NT2/D1 (cell line): ENCODE measurements around the gene NKAIN2.
"Not testable (repeated sequence)": the region's sequence is repeated elsewhere in the genome, so short reads cannot be mapped to it uniquely, and the experiment has no call there.

Experiments
- DNase-seq: peaks from one replicate; pipeline ENCODE4 v3.0.0-alpha.2; 2011; ENCODE audit warnings: low read depth, low spot score
- H3K27me3 ChIP-seq: 2 replicates; pipeline ENCODE4 v1.6.0; 2011; ENCODE audit warnings: mild to moderate bottlenecking; ENCODE audit not compliant: insufficient read length, insufficient read depth
- H3K36me3 ChIP-seq: 2 replicates; pipeline ENCODE4 v1.6.1; 2011; ENCODE audit warnings: mild to moderate bottlenecking, low read length, mixed read lengths; ENCODE audit not compliant: insufficient read depth, insufficient read length
- H3K4me1 ChIP-seq: 2 replicates; pipeline ENCODE4 v1.5.1; 2011; ENCODE audit not compliant: insufficient read depth, insufficient read length
- H3K4me3 ChIP-seq: 2 replicates; pipeline ENCODE4 v1.5.1; 2011; ENCODE audit warnings: low read depth; ENCODE audit not compliant: insufficient read length
- H3K9ac ChIP-seq: 2 replicates; pipeline ENCODE4 v1.6.0; 2011; ENCODE audit warnings: low read depth; ENCODE audit not compliant: insufficient read length
- H3K9me3 ChIP-seq: 2 replicates; pipeline ENCODE4 v1.5.1; 2011; ENCODE audit warnings: mild to moderate bottlenecking, low read length; ENCODE audit not compliant: insufficient read depth
- SUZ12 ChIP-seq: IDR thresholded peaks from 2 replicates; pipeline ENCODE4 v1.6.1; 2011; ENCODE audit not compliant: insufficient read length, insufficient read depth; ENCODE audit errors: extremely low read depth
- YY1 ChIP-seq: IDR thresholded peaks from 2 replicates; pipeline ENCODE4 v1.6.1; 2011; ENCODE audit not compliant: insufficient read length, insufficient read depth
- ZNF274 ChIP-seq: IDR thresholded peaks from 2 replicates; pipeline ENCODE4 v1.6.1; 2011; ENCODE audit warnings: mild to moderate bottlenecking, low read depth, low read length

The NKAIN2 gene

GRCh38 chr6:124010574-124010973, 206.9 kb downstream of the NKAIN2 start:
- H3K9ac ChIP-seq: no peak overlapping the region
- no peaks in the 10 kb centered on the region for H3K27me3 ChIP-seq
- H3K36me3 ChIP-seq: no peaks in the 10 kb centered on the region
- DNase-seq: no peak
- H3K4me1 ChIP-seq: no peaks in the 10 kb centered on the region
- H3K4me3 ChIP-seq: no peak overlapping the region
- TF ChIP-seq YY1 (no peak), SUZ12 (no peak), ZNF274 (no peak)
- no peaks in the 10 kb centered on the region for H3K9me3 ChIP-seq

DNA sequence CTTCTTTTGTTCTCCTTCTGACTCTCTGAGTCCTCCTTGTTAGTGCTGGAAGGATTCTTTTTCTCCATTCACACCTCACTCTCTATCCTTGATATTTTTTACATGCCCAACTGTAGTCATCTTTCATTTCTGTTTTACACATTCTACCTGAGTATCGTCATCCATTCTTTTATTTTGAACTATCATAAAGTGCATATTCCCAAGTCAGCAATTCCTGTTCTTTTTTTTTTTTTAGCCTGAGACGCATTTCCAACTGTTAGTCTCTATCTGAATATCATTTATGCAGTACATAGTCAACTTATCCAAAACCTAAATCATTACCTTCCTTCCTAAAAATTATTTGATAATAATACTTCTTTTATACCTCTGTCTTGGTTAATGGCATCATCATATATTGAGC, 207.5 kb downstream of the NKAIN2 start:
- H3K9me3 ChIP-seq: no peaks in the 10 kb centered on the region
- H3K9ac ChIP-seq: no peak overlapping the region
- H3K4me3 ChIP-seq: no peak overlapping the region
- DNase-seq: no peak
- no peaks in the 10 kb centered on the region for H3K36me3 ChIP-seq
- TF ChIP-seq SUZ12: no peak
- no peak for TF ChIP-seq ZNF274
- TF ChIP-seq YY1: no peak
- H3K27me3 ChIP-seq: no peaks in the 10 kb centered on the region
- no peaks in the 10 kb centered on the region for H3K4me1 ChIP-seq

GRCh38 chr6:124022051-124022450, 218.4 kb downstream of the NKAIN2 start:
- H3K4me1 ChIP-seq, H3K27me3 ChIP-seq, H3K4me3 ChIP-seq, H3K36me3 ChIP-seq, H3K9ac ChIP-seq, H3K9me3 ChIP-seq, DNase-seq: not testable (repeated sequence)

DNA sequence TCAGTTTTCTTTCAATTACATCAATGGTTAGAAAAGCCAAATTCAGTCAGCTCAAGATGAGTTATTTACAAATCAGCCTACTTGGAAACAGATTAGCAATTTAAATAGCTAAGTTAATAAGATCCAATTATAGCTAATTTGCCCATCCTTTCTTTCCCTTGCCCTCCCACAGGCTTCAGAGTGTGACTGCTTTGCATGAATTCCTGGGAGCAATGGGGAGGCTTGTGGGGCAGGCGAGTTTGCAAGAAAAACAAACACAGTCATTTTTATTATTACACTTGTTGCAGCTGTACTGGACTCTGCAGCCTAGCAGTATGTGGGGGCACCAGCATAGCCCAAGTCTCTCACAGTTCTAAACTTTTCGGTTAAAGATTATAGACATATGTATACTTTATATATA, 219.0 kb downstream of the NKAIN2 start:
- Histone ChIP-seq H3K9me3 (no peaks in the 10 kb centered on the region), H3K4me3 (no peak overlapping the region), H3K9ac (no peak overlapping the region), H3K4me1 (no peaks in the 10 kb centered on the region), H3K27me3 (no peaks in the 10 kb centered on the region), H3K36me3 (no peaks in the 10 kb centered on the region)
- DNase-seq: no peak
- TF ChIP-seq YY1 (no peak), SUZ12 (no peak), ZNF274 (no peak)

DNA sequence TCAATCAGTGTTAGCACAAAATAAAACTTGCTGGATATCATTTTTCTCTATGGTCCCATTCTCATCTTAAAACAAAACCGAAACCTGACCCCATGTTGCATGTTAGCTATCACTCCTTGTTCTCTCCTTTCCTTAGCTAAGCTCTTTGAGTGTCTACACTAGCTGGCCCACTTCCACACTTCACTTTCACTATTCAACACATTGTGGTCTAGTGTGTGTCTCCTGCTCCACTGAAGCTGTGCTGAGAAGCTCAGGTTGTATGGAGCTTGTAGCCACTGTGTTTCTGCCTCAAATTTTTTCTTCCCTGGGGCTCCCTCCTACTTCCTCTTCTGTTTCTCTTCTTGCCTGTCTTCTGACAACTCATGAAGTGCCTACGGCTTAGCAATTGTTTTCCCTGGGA, 223.0 kb downstream of the NKAIN2 start:
- no peak for TF ChIP-seq YY1
- no peak for DNase-seq
- no peaks in the 10 kb centered on the region for H3K9me3 ChIP-seq
- no peak overlapping the region for H3K4me3 ChIP-seq
- no peaks in the 10 kb centered on the region for H3K36me3 ChIP-seq
- no peaks in the 10 kb centered on the region for H3K4me1 ChIP-seq
- H3K27me3 ChIP-seq: no peaks in the 10 kb centered on the region
- H3K9ac ChIP-seq: no peak overlapping the region

- TF ChIP-seq YY1: no peak
- TF ChIP-seq ZNF274: no peak
- no peak for TF ChIP-seq SUZ12
- Histone ChIP-seq H3K4me3 (no peak overlapping the region), H3K27me3 (no peaks in the 10 kb centered on the region), H3K9ac (no peak overlapping the region), H3K36me3 (no peaks in the 10 kb centered on the region), H3K4me1 (no peaks in the 10 kb centered on the region), H3K9me3 (no peaks in the 10 kb centered on the region)
- DNase-seq: no peak
These were observed 223.7 kb downstream of the NKAIN2 start for GRCh38 chr6:124027392-124027791.

- H3K9me3 ChIP-seq: no peaks in the 10 kb centered on the region
- no peaks in the 10 kb centered on the region for H3K27me3 ChIP-seq
- DNase-seq: no peak
- no peaks in the 10 kb centered on the region for H3K4me1 ChIP-seq
- no peak overlapping the region for H3K9ac ChIP-seq
- TF ChIP-seq ZNF274: no peak
- TF ChIP-seq SUZ12: no peak
- no peak for TF ChIP-seq YY1
- H3K36me3 ChIP-seq: no peaks in the 10 kb centered on the region
- H3K4me3 ChIP-seq: no peak overlapping the region
These were observed 224.5 kb downstream of the NKAIN2 start for GRCh38 chr6:124028117-124028516.

- H3K9me3 ChIP-seq: no peaks in the 10 kb centered on the region
- H3K9ac ChIP-seq: no peak overlapping the region
- no peaks in the 10 kb centered on the region for H3K4me1 ChIP-seq
- H3K27me3 ChIP-seq: no peaks in the 10 kb centered on the region
- no peaks in the 10 kb centered on the region for H3K36me3 ChIP-seq
- TF ChIP-seq YY1 (no peak), SUZ12 (no peak), ZNF274 (no peak)
- DNase-seq: no peak
- H3K4me3 ChIP-seq: no peak overlapping the region
These were observed 225.9 kb downstream of the NKAIN2 start for GRCh38 chr6:124029567-124029966.
